ENCODE data around the gene METTL18.

The METTL18 gene

DNA sequence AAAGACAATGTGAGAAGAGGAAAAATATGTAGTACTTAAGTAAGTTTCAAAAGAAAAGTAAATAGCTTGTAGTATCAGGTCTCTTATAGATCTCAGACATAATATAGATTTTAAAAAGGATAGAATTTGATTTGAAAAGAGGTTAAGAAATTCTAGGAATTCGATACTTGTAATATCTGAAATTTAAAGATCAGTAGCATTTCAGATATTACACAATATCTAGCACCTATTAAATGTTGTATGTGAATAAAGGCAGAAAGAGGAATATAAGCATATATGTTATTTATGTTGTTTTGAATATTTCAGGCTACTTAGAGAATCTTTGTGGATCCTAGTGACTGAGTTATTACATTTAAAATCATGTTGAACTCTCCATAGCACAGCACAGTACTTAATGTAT lies 35.0 kb upstream of the METTL18 start:
- ATAC-seq (ENCODE audit: insufficient read depth, low read depth) (no peak), DNase-seq (no peak)
- Histone ChIP-seq H3K4me1 (ENCODE audit: insufficient read depth, low read length) (no peaks in the 10 kb centered on the region), H2AFZ (ENCODE audit: low read depth, low read length) (no peak overlapping the region), H3K27ac (ENCODE audit: low read length) (no peak overlapping the region), H3K79me2 (ENCODE audit: insufficient read depth, low read length) (no peaks in the 10 kb centered on the region), H3K9ac (ENCODE audit: low read depth, low read length) (no peak overlapping the region), H4K20me1 (ENCODE audit: insufficient read depth, low read length) (no peaks in the 10 kb centered on the region), H3K27me3 (ENCODE audit: insufficient read depth, low read length, poor library complexity) (no peaks in the 10 kb centered on the region), H3K4me3 (ENCODE audit: low read depth in 1 of 2, low read length in 2 of 2) (no peak overlapping the region), H3K4me2 (ENCODE audit: insufficient read depth, low read length) (no peak overlapping the region), H3K36me3 (ENCODE audit: insufficient read depth, low read length) (peaks cover 97% of the 10 kb centered on the region), H3K9me3 (ENCODE audit: insufficient read depth, low read length, severe bottlenecking) (no peaks in the 10 kb centered on the region)
- TF ChIP-seq, protein P1, sequence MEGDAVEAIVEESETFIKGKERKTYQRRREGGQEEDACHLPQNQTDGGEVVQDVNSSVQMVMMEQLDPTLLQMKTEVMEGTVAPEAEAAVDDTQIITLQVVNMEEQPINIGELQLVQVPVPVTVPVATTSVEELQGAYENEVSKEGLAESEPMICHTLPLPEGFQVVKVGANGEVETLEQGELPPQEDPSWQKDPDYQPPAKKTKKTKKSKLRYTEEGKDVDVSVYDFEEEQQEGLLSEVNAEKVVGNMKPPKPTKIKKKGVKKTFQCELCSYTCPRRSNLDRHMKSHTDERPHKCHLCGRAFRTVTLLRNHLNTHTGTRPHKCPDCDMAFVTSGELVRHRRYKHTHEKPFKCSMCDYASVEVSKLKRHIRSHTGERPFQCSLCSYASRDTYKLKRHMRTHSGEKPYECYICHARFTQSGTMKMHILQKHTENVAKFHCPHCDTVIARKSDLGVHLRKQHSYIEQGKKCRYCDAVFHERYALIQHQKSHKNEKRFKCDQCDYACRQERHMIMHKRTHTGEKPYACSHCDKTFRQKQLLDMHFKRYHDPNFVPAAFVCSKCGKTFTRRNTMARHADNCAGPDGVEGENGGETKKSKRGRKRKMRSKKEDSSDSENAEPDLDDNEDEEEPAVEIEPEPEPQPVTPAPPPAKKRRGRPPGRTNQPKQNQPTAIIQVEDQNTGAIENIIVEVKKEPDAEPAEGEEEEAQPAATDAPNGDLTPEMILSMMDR (IDR thresholded peaks at IDR 0.05; ENCODE audit: borderline replicate concordance, extremely low read depth, low read length, poor library complexity, severe bottlenecking), result no peak
- TF ChIP-seq EZH2 (IDR thresholded peaks at IDR 0.05; ENCODE audit: borderline replicate concordance, low read depth, low read length, severe bottlenecking), result no peak

DNA sequence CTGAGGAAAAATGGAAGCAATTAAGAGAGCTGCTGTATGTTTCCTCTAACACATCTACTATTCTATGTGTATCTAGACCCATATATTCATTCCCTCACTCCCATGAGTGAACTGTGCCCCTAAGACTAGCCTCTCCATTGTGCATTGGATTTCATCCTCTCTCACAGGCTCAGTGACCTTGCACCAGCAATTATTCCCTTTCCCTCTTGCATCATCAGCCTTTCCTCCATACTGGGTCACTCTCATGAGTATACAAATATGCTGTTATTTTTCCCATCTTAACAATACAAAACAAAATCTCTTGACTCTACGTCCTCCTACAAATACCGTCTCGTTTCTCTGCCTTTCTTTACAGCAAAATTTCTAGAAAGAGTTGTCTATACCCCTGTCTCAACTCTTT lies 29.4 kb upstream of the METTL18 start:
- DNase-seq (no peak), ATAC-seq (ENCODE audit: insufficient read depth, low read depth) (no peak)
- Histone ChIP-seq H2AFZ (ENCODE audit: low read depth, low read length) (no peak overlapping the region), H3K27ac (ENCODE audit: low read length) (no peak overlapping the region), H3K27me3 (ENCODE audit: insufficient read depth, low read length, poor library complexity) (no peaks in the 10 kb centered on the region), H3K36me3 (ENCODE audit: insufficient read depth, low read length) (peaks cover 94% of the 10 kb centered on the region), H3K79me2 (ENCODE audit: insufficient read depth, low read length) (peaks cover 2% of the 10 kb centered on the region; the same call in 1 of the 2 replicates), H3K4me2 (ENCODE audit: insufficient read depth, low read length) (no peak overlapping the region), H3K4me3 (ENCODE audit: low read depth in 1 of 2, low read length in 2 of 2) (no peak overlapping the region), H3K4me1 (ENCODE audit: insufficient read depth, low read length) (no peaks in the 10 kb centered on the region), H3K9me3 (ENCODE audit: insufficient read depth, low read length, severe bottlenecking) (no peaks in the 10 kb centered on the region), H3K9ac (ENCODE audit: low read depth, low read length) (no peak overlapping the region), H4K20me1 (ENCODE audit: insufficient read depth, low read length) (no peaks in the 10 kb centered on the region)
- no peak for TF ChIP-seq EZH2 (IDR thresholded peaks at IDR 0.05; ENCODE audit: borderline replicate concordance, low read depth, low read length, severe bottlenecking)
- TF ChIP-seq, protein P1 (IDR thresholded peaks at IDR 0.05; ENCODE audit: borderline replicate concordance, extremely low read depth, low read length, poor library complexity, severe bottlenecking), result no peak

DNA sequence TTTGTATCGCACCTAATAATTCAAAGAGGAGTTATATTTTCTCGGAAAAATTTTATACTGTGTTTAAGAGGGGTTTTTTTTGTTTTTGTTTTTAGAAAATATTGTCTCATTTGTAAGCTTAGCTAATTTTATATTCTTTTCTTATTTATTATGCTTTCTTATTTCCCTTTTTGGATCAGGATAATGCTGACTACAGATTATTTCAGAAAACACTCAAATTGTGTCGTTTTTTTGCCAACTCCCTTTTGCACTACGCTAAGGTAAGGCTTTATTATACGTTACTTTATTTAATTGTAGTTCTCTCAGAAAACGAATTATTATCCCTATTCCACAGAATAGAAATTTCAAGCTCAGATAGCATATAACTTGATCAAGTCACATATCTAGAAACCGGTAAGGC lies 26.8 kb upstream of the METTL18 start:
- Histone ChIP-seq H3K9ac (ENCODE audit: low read depth, low read length) (no peak overlapping the region), H2AFZ (ENCODE audit: low read depth, low read length) (no peak overlapping the region), H3K4me3 (ENCODE audit: low read depth in 1 of 2, low read length in 2 of 2) (no peak overlapping the region), H4K20me1 (ENCODE audit: insufficient read depth, low read length) (no peaks in the 10 kb centered on the region), H3K4me2 (ENCODE audit: insufficient read depth, low read length) (no peak overlapping the region), H3K4me1 (ENCODE audit: insufficient read depth, low read length) (no peaks in the 10 kb centered on the region), H3K27me3 (ENCODE audit: insufficient read depth, low read length, poor library complexity) (no peaks in the 10 kb centered on the region), H3K27ac (ENCODE audit: low read length) (no peak overlapping the region), H3K79me2 (ENCODE audit: insufficient read depth, low read length) (peaks cover 5% of the 10 kb centered on the region; the same call in 1 of the 2 replicates), H3K9me3 (ENCODE audit: insufficient read depth, low read length, severe bottlenecking) (peaks cover 3% of the 10 kb centered on the region), H3K36me3 (ENCODE audit: insufficient read depth, low read length) (peaks cover 96% of the 10 kb centered on the region)
- ATAC-seq (ENCODE audit: insufficient read depth, low read depth) (no peak), DNase-seq (no peak)
- no peak for TF ChIP-seq EZH2 (IDR thresholded peaks at IDR 0.05; ENCODE audit: borderline replicate concordance, low read depth, low read length, severe bottlenecking)
- TF ChIP-seq, protein P1 (IDR thresholded peaks at IDR 0.05; ENCODE audit: borderline replicate concordance, extremely low read depth, low read length, poor library complexity, severe bottlenecking), result no peak

DNA sequence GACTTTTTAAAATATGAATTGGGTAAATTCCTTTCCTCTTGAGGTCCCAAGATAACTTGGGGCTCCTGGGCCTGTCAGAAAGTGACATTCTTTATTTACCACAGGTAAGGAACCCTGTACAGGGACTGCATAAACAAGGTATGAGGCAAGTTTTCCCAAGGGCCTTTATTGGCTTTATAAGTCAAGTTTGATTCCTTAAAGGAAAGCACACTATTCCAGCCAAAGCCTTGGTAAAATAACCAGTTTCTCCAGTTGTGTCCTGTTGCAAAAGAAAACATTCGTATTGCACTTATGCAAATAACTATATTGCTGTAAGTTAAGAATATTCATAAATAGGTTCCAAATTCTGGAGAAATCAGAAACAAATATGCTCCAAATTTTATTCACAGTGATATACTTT lies 21.9 kb upstream of the METTL18 start:
- Histone ChIP-seq H3K9me3 (ENCODE audit: insufficient read depth, low read length, severe bottlenecking) (peaks cover 9% of the 10 kb centered on the region), H3K9ac (ENCODE audit: low read depth, low read length) (no peak overlapping the region), H2AFZ (ENCODE audit: low read depth, low read length) (no peak overlapping the region), H3K27ac (ENCODE audit: low read length) (no peak overlapping the region), H3K4me2 (ENCODE audit: insufficient read depth, low read length) (no peak overlapping the region), H3K4me1 (ENCODE audit: insufficient read depth, low read length) (no peaks in the 10 kb centered on the region), H3K27me3 (ENCODE audit: insufficient read depth, low read length, poor library complexity) (no peaks in the 10 kb centered on the region), H3K79me2 (ENCODE audit: insufficient read depth, low read length) (peaks cover 20% of the 10 kb centered on the region; the same call in 1 of the 2 replicates), H3K36me3 (ENCODE audit: insufficient read depth, low read length) (peaks cover 96% of the 10 kb centered on the region), H4K20me1 (ENCODE audit: insufficient read depth, low read length) (no peaks in the 10 kb centered on the region), H3K4me3 (ENCODE audit: low read depth in 1 of 2, low read length in 2 of 2) (no peak overlapping the region)
- ATAC-seq (ENCODE audit: insufficient read depth, low read depth), result no peak
- TF ChIP-seq EZH2 (IDR thresholded peaks at IDR 0.05; ENCODE audit: borderline replicate concordance, low read depth, low read length, severe bottlenecking), result no peak
- TF ChIP-seq, protein P1 (IDR thresholded peaks at IDR 0.05; ENCODE audit: borderline replicate concordance, extremely low read depth, low read length, poor library complexity, severe bottlenecking), result no peak
- no peak for DNase-seq
